Measurements from ENCODE around the gene KXD1.

GRCh38 chr19:18616023-18616422 lies 58.4 kb downstream of the KXD1 start:
- no peak for TF ChIP-seq CTCF (IDR thresholded peaks at IDR 0.05)
- no peak for TF ChIP-seq TP53 (CRISPR knock-in tag; IDR thresholded peaks at IDR 0.05)
- TF ChIP-seq HMGXB4 (CRISPR knock-in tag; IDR thresholded peaks at IDR 0.05; ENCODE audit: borderline replicate concordance) = no peak
- TF ChIP-seq ZNF302 (CRISPR knock-in tag; IDR thresholded peaks at IDR 0.05) = no peak
- TF ChIP-seq RCOR1 (IDR thresholded peaks at IDR 0.05; ENCODE audit: low read depth, low read length) = no peak
- no peak for TF ChIP-seq REST (IDR thresholded peaks at IDR 0.05)
- TF ChIP-seq FOSL2 (IDR thresholded peaks at IDR 0.05) = no peak
- no peak for TF ChIP-seq FOSL2 (CRISPR knock-in tag; IDR thresholded peaks at IDR 0.05)
- no peak for TF ChIP-seq NR3C1 (IDR thresholded peaks at IDR 0.05)
- TF ChIP-seq MYC (IDR thresholded peaks at IDR 0.05; ENCODE audit: borderline replicate concordance, low read length) = no peak
